Right lobe of liver (tissue), 4 donors: Measurements from ENCODE around the gene PRDM16.

Experiments
- CTCF ChIP-seq, 4 donors: fragments of 200-600 bp in 3 of 4; fragments of 450-650 bp in 1 of 4; IDR thresholded peaks; one replicate each; pipeline versions ENCODE4 v1.5.1 to v1.8.0; 2016 to 2022; ENCODE audit warnings: antibody characterized with exemption in 4 of 4, mild to moderate bottlenecking in 2 of 4
- POLR2A ChIP-seq: fragments of 450-650 bp; IDR thresholded peaks from one replicate; pipeline ENCODE4 v1.6.1; 2017; ENCODE audit warnings: antibody characterized with exemption, mild to moderate bottlenecking
- donor health status: DM: no; HTN: no; CAD: no.
- donor health status: DM: no; HTN: no; CAD: no.
- donor health status: DM: no; HTN: yes; CAD: no.

DNA sequence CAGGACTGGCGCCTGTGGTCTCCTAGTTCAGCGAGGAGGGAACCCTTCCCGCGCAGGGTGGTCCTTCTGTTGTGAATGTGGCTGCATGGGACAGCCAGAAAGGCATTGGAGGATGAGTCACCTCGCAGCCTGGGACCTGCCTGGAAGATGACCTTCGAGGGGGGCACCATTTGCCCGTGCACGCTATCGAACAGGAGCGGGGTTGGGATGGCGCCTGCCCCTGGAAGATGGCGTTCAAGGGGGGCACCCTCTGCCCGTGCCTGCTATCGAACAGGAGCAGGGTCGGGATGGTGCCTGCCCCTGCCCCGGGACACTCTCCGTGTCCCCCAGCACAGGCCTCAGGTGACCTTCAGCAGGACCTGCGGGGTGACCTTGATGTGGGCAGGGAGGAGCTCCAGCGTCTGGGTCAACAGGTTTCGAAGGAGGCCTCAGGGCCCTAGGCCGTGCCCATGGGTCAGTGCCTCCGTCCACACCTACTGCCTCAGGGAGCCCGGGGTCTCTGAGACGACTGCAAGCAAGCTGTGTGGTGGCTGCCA is 49.4 kb upstream of the PRDM16 start:
- no peak for TF ChIP-seq CTCF (IDR thresholded peaks at IDR 0.05)
- no peak for TF ChIP-seq POLR2A
